Heart left ventricle (tissue), 16 donors: Measurements from ENCODE around the gene FAM83E. TPM values are rescaled to one million over a fixed set of nuclear protein-coding genes. Genes with fewer than 3 reads are reported as not detected.

Experiments used
- ATAC-seq, 4 donors: fragments of 200-7000 bp; cut with Tn5 transposase; one replicate each; pipeline ENCODE4 v1.9.1; 2020 to 2022; ENCODE audit warnings: moderate library complexity in 4 of 4, mild to moderate bottlenecking in 3 of 4, moderate number of reproducible peaks in 1 of 4
- DNase-seq, 5 donors: peaks; one replicate each; pipeline ENCODE4 v3.0.0-alpha.2; 2020
- H3K27ac ChIP-seq, 12 donors: fragments of 200-600 bp; sonication (generic) in 4 of 12; one replicate each; pipeline versions ENCODE4 v1.5.0 to v1.8.0; 2016 to 2022; ENCODE audit warnings: mild to moderate bottlenecking in 2 of 12
- H3K27me3 ChIP-seq, 9 donors: fragments of 200-600 bp; sonication (generic) in 2 of 9; one replicate each; pipeline versions ENCODE4 v1.5.1 to v1.8.0; 2016 to 2022; ENCODE audit warnings: mild to moderate bottlenecking in 3 of 9
- H3K36me3 ChIP-seq, 9 donors: fragments of 200-600 bp; sonication (generic) in 2 of 9; one replicate each; pipeline versions ENCODE4 v1.5.0 to v1.8.0; 2018 to 2022; ENCODE audit warnings: mild to moderate bottlenecking in 2 of 9
- H3K4me1 ChIP-seq, 12 donors: fragments of 200-600 bp; sonication (generic) in 4 of 12; one replicate each; pipeline versions ENCODE4 v1.5.0 to v1.8.0; 2016 to 2022; ENCODE audit warnings: mild to moderate bottlenecking in 3 of 12
- H3K4me3 ChIP-seq, 12 donors: fragments of 200-600 bp; sonication (generic) in 4 of 12; one replicate each; pipeline versions ENCODE4 v1.5.0 to v1.8.0; 2017 to 2022; ENCODE audit warnings: mild to moderate bottlenecking in 9 of 12, moderate library complexity in 4 of 12
- H3K9me3 ChIP-seq, 12 donors: fragments of 200-600 bp; sonication (generic) in 4 of 12; one replicate each; pipeline versions ENCODE4 v1.5.0 to v1.8.0; 2016 to 2022; ENCODE audit warnings: mild to moderate bottlenecking in 1 of 12
- CTCF ChIP-seq, 12 donors: fragments of 200-600 bp; sonication (generic) in 4 of 12; IDR thresholded peaks; one replicate each; pipeline versions ENCODE4 v1.5.0 to v1.8.0; 2018 to 2022; ENCODE audit warnings: antibody characterized with exemption in 12 of 12, mild to moderate bottlenecking in 5 of 12
- POLR2A ChIP-seq, 2 donors: fragments of 450-650 bp; IDR thresholded peaks; one replicate each; pipeline ENCODE4 v1.6.1; 2017; ENCODE audit warnings: antibody characterized with exemption in 2 of 2, mild to moderate bottlenecking in 2 of 2, moderate library complexity in 2 of 2
- WGBS, 4 donors: extraction: QIAGEN DNeasy Blood & Tissue Kit in 2 of 4; methylation state at CpG; one replicate each; pipeline versions ENCODE4 v1.1.5 to v1.1.7; 2013 to 2018; 5-methylcytosine and 5-hydroxymethylcytosine counted together
- intact Hi-C, 10 donors: fragments of 100-400 bp; cut with DNase I; formaldehyde crosslinking; loops; one replicate each; pipeline versions ENCODE4 v1.11.1 to v1.14.2; 2022
- polyA plus RNA-seq, 2 donors: library from polyadenylated mRNA; stranded (reverse); fragments of 200-250 nt; gene quantifications; one replicate each; pipeline ENCODE4 v1.2.3, GENCODE V29; 2013
- total RNA-seq, 9 donors: library from RNA; depleted of rRNA in 2 of 9; stranded (reverse); fragments of >200 nt in 2 of 9; fragmentation: NEBNext Ultra II Directional in 3 of 9; extraction: Animal tissue kit (Norgen Biotek cat#: 25700) in 3 of 9; gene quantifications; one replicate each; pipeline versions ENCODE4 v1.1.0 to v1.2.4, GENCODE V29; 2016 to 2023
- donor health status: ischemic (EF 13 %, LVEDD 7.1; RV severe dilation, severe dysfunction).
- donor health status: healthy with polysubstance abuse.
- donor health status: DM: no; HTN: yes; CAD: no.
- donor health status: DM: no; HTN: no; CAD: no.
- donor health status: ischemic (EF 25% LVEDD 6.9; RV normal size, moderate dysfunction).
- donor health status: ischemic (EF 25% LVEDD 5.7; RV mildly dilated, moderate dysfunction).
- donor health status: healthy.
- donor health status: DM: yes; HTN: yes; CAD: no.
- donor health status: ischemic (EF 35%, LVEDD 5.7; RV mildly dilated, moderate dysfunction).
- donor health status: nonischemic (EF 11% LVEDD 7.7; RV severe dilation, severe dysfunction).
- donor health status: DM: yes; HTN: yes; CAD: no.
- donor health status: PGD.
- donor health status: ischemic (EF 29% LVEDD 5.4; RV normal size, mild dysfunction).
- donor health status: nonischemic (EF 23%, LVEDD 6.1; RV moderate dilation, normal function).

FAM83E gene
- total and polyA plus RNA-seq, 11 donors, result 0.14 TPM; not detected in 10

- no peaks in the 10 kb centered on the region for H3K9me3 ChIP-seq
- DNase-seq (peak in 1 of 5 donors; percentile 40), ATAC-seq (no peak)
- H3K4me3 ChIP-seq, result no peak overlapping the region
- H3K27me3 ChIP-seq, result no peaks in the 10 kb centered on the region
- peak overlapping the region in 1 of 12 donors; percentile 16 for H3K27ac ChIP-seq
- H3K4me1 ChIP-seq, result peaks cover 11 to 56% (median 48%) of the 10 kb centered on the region in 12 donors
- peaks cover 0 to 53% (median 7%) of the 10 kb centered on the region in 9 donors for H3K36me3 ChIP-seq
- intact Hi-C loops, result loop anchor here in 2 of 10 donors (5.0 to 10.0 kb wide), 2 partner anchors 881 to 1016 kb away; partner anchors contain the start of genes NOP53 (in 1 of the 2), RRAS (in 1 of the 2) and SCAF1 (in 1 of the 2)
- 84 to 87% (median 86%) methylated on average over 34 of the region's 34 CpGs for WGBS, 4 donors
- TF ChIP-seq CTCF (IDR thresholded peaks at IDR 0.05), result no peak
- no peak for TF ChIP-seq POLR2A (IDR thresholded peaks at IDR 0.05)
Measured at GRCh38 chr19:48628486-48629296, 13.8 kb upstream of the FAM83E start.

- WGBS, 4 donors, result 65 to 91% (median 87%) methylated on average over 4 to 17 of the region's 17 CpGs
- Histone ChIP-seq H3K27ac (peak overlapping the region in 1 of 12 donors; percentile 16), H3K36me3 (peaks cover 0 to 47% (median 7%) of the 10 kb centered on the region in 9 donors), H3K9me3 (no peaks in the 10 kb centered on the region), H3K4me1 (peaks cover 3 to 56% (median 47%) of the 10 kb centered on the region in 12 donors), H3K27me3 (no peaks in the 10 kb centered on the region), H3K4me3 (no peak overlapping the region)
- DNase-seq, result no peak
- TF ChIP-seq POLR2A (IDR thresholded peaks at IDR 0.05) (no peak), CTCF (IDR thresholded peaks at IDR 0.05) (no peak)
- intact Hi-C loops, result loop anchor here in 2 of 10 donors (5.0 to 10.0 kb wide), 2 partner anchors 881 to 1017 kb away; partner anchors contain the start of genes NOP53 (in 1 of the 2), RRAS (in 1 of the 2) and SCAF1 (in 1 of the 2)
- no peak for ATAC-seq
Measured at GRCh38 chr19:48627865-48628314, 13.0 kb upstream of the FAM83E start.

- intact Hi-C loops, result loop anchor here in 2 of 10 donors (5.0 to 10.0 kb wide), 2 partner anchors 880 to 1017 kb away; partner anchors contain the start of genes NOP53 (in 1 of the 2), RRAS (in 1 of the 2) and SCAF1 (in 1 of the 2)
- H3K4me3 ChIP-seq, result no peak overlapping the region
- H3K4me1 ChIP-seq, result peaks cover 3 to 53% (median 44%) of the 10 kb centered on the region in 12 donors
- 83 to 90% (median 84%) methylated on average over 6 of the region's 6 CpGs for WGBS, 4 donors
- H3K27me3 ChIP-seq, result no peaks in the 10 kb centered on the region
- H3K36me3 ChIP-seq, result peaks cover 0 to 42% (median 7%) of the 10 kb centered on the region in 9 donors
- ATAC-seq, result no peak
- H3K27ac ChIP-seq, result no peak overlapping the region
- H3K9me3 ChIP-seq, result no peaks in the 10 kb centered on the region
- TF ChIP-seq CTCF (IDR thresholded peaks at IDR 0.05), result no peak
- TF ChIP-seq POLR2A (IDR thresholded peaks at IDR 0.05), result no peak
- DNase-seq, result no peak
Measured at GRCh38 chr19:48627201-48627864, 12.5 kb upstream of the FAM83E start.
